GM10847 (cell line): ENCODE data around the gene ZNF274.

Source experiments
- POLR2A ChIP-seq: IDR thresholded peaks from 2 replicates; pipeline ENCODE4 v1.6.1; 2011; ENCODE audit not compliant: insufficient read length; ENCODE audit errors: extremely low read depth

ZNF274 gene

DNA sequence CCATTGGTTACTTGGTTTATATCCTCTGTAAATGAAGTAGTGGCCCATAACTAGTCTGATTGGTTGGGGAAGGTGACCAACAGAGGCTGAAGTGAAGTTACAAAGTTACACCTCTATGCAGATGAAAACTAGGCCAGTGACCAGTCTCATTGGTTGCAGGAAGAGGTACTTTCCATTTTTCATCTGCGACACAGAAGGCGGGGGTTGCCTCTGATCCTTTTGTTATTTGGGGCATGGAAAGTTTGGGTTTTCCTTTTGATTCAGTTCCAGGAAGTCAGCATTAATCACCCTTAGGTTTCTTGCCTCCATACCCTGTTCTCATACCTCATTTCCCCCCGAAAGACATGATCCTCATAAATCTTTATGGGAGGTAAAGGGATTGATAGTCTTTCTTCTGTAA is 66.0 kb downstream of the ZNF274 start:
- no peak for TF ChIP-seq POLR2A

DNA sequence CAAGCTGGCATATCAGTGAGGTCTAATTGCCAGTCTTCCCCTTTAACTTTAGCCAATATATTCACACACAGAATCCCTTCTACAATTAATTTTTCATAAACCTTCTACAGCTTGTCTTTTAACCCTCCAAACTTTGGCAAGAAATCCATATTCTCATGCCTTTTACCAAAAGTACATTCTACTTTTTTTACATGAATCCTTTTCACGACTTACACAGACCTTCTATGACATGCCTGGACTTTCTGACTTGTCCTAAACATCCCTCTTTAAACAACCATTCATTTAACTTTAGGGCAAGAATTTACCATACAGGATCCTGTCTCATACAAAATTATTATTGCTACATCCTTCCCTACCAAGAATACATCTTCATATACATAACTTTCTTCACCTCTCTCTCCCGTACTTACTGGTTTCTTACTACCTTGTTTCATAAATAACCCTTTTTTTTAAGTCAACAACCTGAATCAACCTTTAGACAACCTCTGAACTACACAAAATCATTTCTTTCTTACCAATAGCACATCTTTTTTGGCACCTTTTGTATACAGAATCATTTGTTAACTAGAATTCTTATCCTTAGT is 69.3 kb downstream of the ZNF274 start:
- TF ChIP-seq POLR2A, result no peak

DNA sequence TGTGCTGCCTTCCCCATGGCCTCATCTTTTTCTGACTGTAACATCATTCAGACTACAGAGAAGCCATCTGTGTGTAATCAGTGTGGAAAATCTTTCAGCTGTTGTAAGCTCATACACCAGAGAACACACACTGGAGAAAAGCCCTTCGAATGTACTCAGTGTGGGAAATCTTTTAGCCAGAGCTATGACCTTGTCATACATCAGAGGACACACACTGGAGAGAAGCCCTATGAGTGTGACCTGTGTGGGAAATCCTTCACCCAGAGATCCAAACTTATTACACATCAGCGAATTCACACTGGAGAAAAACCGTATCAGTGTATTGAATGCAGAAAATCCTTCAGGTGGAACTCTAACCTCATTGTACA is 78.7 kb downstream of the ZNF274 start:
- no peak for TF ChIP-seq POLR2A

DNA sequence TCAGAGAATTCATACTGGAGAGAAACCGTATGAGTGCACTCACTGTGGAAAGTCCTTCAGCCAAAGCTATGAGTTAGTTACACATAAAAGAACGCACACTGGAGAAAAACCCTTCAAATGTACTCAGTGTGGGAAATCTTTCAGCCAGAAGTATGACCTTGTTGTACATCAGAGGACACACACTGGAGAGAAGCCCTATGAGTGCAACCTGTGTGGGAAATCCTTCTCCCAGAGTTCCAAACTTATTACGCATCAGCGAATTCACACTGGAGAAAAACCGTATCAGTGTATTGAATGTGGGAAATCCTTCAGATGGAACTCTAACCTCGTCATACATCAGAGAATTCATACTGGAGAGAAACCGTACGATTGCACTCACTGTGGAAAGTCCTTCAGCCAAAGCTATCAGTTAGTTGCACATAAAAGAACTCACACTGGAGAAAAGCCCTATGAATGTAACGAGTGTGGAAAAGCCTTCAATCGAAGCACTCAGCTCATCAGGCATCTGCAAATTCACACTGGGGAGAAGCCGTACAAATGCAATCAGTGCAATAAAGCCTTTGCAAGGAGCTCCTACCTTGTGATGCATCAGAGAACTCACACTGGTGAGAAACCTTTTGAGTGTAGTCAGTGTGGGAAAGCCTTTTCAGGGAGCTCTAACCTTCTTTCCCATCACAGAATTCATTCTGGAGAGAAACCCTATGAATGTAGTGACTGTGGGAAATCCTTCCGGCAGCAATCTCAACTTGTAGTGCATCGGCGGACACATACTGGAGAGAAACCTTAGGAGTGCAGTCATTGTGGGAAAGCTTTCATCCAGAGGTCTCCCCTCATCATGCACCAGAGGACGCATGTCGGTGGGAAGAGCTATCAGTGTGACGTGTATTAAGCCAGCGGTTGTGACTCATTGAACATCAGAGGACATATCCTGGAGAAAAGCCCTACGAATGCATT is 79.4 kb downstream of the ZNF274 start:
- TF ChIP-seq POLR2A, result no peak

DNA sequence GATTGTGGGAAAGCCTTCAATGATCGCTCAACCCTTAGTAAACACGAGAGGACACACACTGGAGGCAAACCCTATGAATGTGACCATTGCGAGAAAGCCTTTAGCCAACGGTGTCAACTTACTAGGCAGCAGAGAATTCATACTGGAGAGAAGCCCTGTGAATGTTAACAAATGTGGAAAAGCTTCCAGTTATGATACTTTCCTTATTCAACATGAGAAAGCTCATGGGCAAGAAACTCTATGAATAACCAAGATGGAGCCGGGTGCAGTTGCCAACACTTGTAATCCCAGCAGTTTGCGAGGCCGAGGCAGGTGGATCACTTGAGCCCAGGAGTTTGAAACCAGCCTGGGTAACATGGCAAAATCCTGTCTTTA is 80.0 kb downstream of the ZNF274 start:
- no peak for TF ChIP-seq POLR2A
